Measurements from ENCODE around the gene NDUFC1.

NDUFC1 gene

GRCh38 chr4:139246166-139246565 lies 56.1 kb downstream of the NDUFC1 start:
- no peak for DNase-seq

DNA sequence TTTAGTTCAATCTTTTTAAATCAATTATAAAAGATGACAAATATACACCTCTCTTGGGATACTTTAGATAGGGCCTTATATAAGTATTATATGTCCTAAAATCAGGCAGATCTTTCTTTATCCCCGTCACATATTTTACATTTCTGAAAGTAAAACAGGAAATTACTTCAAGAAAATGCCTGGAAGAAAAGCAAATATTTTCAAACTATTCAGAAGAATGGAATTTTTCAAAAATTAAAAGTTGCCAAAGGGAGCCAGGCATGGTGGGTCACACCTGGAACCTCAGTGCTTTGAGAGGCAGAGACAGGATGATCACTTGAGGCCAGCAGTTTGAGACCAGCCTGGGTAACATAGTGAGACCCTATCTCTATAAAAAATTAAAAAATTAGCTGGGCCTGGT lies 56.7 kb downstream of the NDUFC1 start:
- no peak for DNase-seq

DNA sequence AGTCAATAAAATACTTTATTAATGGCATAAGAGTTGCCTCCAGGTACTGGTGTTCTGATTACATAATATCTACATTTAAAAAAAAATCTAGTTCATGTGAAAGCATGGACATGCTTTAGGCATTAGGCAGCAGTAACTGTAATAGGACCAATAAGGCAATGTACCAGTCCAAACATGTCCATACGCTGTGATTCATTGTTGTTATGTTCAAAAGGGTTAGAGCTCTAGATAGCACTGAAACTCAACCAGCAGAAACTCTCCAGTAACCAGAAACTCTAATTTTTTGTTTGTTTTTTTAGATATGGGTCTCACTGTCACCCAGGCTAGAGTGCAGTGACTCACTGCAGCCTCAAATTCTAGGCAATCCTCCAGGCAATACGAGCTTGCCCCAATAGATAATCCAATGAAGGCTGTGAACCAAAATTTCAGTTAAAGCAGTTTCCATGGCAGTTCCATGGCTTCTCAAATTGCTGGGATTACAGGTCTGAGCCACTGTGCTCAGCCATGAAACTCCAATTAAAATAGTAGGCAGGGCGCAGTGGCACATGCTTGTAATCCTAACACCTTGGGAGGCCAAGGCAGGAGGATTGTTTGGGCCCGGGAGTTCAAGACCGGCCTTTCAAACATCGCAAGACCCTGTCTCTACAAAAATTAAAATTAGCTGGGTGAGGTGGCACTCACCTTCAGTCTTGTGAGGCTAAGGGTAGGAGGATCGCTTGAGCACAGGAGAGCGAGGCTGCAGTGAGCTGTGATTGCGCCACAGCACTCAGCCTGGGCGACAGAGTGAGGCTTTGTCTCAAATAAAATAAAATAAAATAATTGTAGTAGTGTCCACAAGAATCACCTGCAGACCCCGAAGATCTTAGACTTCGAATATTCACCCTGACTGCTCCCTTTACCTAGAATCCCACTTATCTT lies 58.6 kb downstream of the NDUFC1 start:
- DNase-seq, result no peak

DNA sequence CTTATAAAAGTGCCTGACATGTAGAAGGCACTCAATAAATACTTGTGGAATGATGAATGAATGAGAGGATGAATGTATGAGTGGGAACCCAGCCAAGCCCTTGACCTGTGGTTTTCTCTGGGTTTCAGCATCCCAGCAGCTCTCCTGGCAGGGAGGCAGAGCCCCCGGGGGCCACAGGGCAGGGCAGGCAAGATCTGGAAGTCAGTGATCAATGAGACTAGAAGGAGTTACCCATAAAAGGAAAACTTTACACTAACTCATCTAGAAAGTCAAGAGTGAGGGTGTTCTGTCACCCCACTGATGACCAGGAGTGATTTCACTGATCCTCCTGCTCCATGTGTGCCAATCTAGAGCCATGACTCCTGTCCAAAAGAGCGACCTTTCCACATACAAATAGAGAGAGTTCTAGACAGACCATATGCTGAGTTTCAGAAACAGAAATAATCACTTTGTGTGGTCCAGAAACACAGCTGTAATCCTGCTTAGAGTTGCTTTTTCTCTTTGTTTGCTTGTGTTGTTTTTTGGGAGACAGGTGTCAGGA lies 59.7 kb downstream of the NDUFC1 start:
- DNase-seq, result no peak

- no peak for DNase-seq
Observed at GRCh38 chr4:139241784-139242151, 60.5 kb downstream of the NDUFC1 start.

DNA sequence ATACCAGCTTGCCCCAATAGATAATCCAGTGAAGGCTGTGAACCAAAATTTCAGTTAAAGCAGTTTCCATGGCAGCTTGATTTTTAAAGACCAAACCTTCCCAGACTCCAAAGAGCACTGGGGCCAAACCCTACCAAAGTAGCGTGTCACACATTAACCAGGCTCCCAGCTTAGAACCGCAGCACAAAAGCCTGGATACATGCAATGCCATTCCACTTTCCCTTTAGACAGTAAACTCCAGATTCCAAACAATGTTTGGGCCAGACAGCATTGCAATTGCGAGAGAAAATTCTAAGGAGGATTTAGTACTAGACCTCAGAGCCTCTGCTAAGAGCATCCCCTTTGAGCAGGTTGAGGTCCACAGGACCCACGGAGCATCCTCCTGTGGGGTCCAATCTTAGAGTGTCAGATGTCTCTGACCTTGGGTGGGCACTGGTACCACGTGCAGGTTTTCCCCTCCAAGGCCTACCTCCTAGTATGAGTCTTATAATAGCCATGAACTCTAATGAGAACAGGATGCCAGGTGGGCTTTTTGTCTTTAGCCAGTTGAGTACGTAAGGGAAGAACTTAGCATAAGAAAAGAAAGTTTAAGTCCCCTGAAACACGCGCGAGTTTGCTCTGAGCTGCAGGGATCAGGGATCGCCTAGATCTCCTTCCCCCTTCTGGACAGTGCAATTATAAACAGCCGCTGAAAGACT lies 61.0 kb downstream of the NDUFC1 start:
- no peak for DNase-seq
